VCaP (cell line): ENCODE measurements around the gene C2CD2L.

Experiments
- H3K27ac ChIP-seq: fragments of 450-650 bp; 2 replicates; pipeline ENCODE4 v1.5.1; 2017
- CTCF ChIP-seq: fragments of 450-650 bp; conservative IDR thresholded peaks from 2 replicates; pipeline ENCODE4 v1.5.1; 2017; ENCODE audit warnings: mild to moderate bottlenecking, moderate library complexity

Gene C2CD2L

GRCh38 chr11:119078675-119079420, 28.3 kb upstream of the C2CD2L start:
- no peak overlapping the region for H3K27ac ChIP-seq
- TF ChIP-seq CTCF: no peak

GRCh38 chr11:119081682-119082260, 25.4 kb upstream of the C2CD2L start:
- no peak overlapping the region for H3K27ac ChIP-seq
- TF ChIP-seq CTCF: no peak

GRCh38 chr11:119084663-119085436, 22.3 kb upstream of the C2CD2L start, which contains the start of gene HMBS:
HMBS (plus strand) TSS chr11:119084881; CDS start chr11:119085034, 153 bp downstream.
- TF ChIP-seq CTCF: no peak
- peak within 1 kb of the TSS; percentile 87 for H3K27ac ChIP-seq

- H3K27ac ChIP-seq: peak overlapping the region; percentile 87
- no peak for TF ChIP-seq CTCF
These were observed 21.7 kb upstream of the C2CD2L start for GRCh38 chr11:119085437-119085847.

- no peak overlapping the region for H3K27ac ChIP-seq
- no peak for TF ChIP-seq CTCF
These were observed 20.0 kb upstream of the C2CD2L start for GRCh38 chr11:119087123-119087522.

- no peak overlapping the region for H3K27ac ChIP-seq
- no peak for TF ChIP-seq CTCF
These were observed 19.4 kb upstream of the C2CD2L start for GRCh38 chr11:119087747-119088241.

- H3K27ac ChIP-seq: no peak overlapping the region
- TF ChIP-seq CTCF: no peak
These were observed 18.7 kb upstream of the C2CD2L start for GRCh38 chr11:119088406-119088805.
